Activated T-cell treated with anti-CD3 and anti-CD28 coated beads, Interleukin-2, amount 50 U/mL, for 1 hour (primary cell): ENCODE measurements around the gene PDSS2.
"Not testable (repeated sequence)": the region's sequence is repeated elsewhere in the genome, so short reads cannot be mapped to it uniquely, and the experiment has no call there.

Experiments used
- DNase-seq: peaks from one replicate; pipeline ENCODE4 v3.0.0-alpha.2; 2020

Gene PDSS2

GRCh38 chr6:107209406-107210305, 249.7 kb downstream of the PDSS2 start:
- no peak for DNase-seq

GRCh38 chr6:107207251-107207873, 252.0 kb downstream of the PDSS2 start:
- no peak for DNase-seq

DNA sequence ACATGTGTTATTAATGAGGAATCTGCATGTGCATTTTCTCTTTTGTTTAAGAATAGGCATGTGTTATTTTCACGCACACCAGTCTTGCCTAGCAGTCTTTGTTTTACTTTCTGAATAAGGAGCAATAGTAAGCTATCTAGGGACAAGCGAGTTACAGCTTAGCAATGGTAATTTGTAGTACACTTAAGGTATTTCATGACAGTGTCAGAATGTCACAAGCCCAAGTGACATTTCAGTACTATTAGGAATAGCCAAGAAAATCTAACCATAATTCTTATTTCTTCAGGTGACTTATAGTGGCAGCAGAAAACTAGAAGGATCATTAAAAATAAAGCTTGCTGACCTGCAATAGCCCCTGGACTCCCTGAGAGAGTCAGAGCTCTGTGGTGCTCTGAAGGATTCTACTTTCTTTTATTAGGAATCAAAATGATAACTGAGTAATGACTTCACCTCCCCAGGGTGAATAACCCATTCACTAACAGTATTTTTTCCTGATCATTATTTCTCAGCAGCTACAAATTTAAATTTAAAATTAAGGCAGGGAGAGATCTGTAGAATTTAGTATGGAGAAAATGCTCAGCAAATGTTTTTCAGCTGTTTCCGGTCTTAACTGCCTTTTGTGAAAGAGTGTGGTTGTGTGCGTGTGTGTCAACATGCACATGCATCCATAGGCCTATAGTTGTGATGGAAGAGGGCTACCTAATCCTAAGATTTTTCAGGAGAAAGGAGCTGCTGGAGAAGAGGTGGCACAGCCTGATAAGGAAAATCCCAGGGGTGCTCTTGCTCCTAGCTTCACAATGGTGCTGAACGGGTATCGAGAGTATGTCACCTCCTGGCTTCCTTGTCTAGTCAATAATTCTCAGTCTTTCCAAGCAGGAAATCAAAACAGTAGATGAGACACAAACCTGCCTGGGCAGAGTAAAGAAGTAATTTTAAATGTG, 254.0 kb downstream of the PDSS2 start:
- no peak for DNase-seq

- no peak for DNase-seq
Measured at GRCh38 chr6:107202876-107203468, 256.4 kb downstream of the PDSS2 start.

- DNase-seq: no peak
Measured at GRCh38 chr6:107198631-107199416, 260.5 kb downstream of the PDSS2 start.

DNA sequence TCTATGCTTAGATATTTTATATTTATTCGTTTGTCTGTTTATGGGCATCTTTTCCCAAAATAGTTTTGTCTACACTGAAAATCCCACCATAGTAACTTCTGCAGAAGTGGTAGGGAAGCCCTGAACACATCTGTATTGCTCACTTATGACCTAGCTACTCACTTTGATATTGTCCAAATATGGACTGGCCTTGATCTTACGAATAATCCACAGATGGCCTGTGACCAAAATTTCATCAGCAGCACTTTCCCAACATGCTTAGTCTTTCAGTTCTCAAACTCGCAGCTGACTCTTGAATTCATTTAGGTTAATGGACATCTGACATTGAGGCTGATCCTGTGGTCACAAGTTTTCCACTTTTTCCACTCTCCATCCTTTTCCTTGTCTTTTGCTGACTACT, 263.2 kb downstream of the PDSS2 start:
- DNase-seq: no peak

- DNase-seq: not testable (repeated sequence)
Measured at GRCh38 chr6:107194723-107195122, 264.6 kb downstream of the PDSS2 start.

DNA sequence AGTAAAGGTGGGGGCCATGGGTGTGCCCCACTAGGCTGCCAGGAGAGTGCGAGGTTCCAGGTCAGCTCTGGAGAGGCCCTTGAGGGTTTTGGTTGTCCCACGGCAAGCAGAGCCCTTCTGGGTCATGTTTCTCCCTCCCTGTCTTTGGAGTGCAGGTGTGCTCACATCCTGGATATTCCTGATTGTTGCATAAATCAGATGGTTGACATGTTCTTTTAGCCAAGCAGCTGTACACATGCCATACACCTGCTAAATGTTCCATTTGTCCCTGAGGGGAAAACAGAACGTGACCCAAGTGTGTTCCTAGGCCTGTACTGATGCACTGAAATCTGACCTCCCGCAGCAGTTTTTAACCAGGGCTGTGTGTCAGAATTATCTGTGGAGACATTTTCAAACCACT, 266.5 kb downstream of the PDSS2 start:
- no peak for DNase-seq

GRCh38 chr6:107187630-107188029, 271.7 kb downstream of the PDSS2 start:
- no peak for DNase-seq

DNA sequence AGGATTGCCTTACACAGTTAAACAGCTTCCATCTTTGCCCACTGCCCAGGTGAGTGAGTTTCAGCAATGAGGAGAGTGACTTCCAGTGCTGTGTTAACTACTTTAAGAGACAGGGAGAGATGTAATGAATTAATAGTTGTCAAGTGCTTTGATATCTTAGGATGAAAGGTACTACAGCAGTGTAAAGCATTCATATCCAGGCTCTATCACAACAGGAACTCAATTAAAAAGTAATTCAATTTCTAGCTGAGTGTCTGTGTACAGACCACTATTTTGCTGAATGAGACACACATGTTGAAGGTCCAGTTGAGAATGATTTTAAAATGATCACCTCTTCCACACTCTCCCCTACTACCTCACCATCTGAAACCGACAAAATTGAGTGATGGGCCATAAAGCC, 273.3 kb downstream of the PDSS2 start:
- DNase-seq: no peak

- no peak for DNase-seq
Measured at GRCh38 chr6:107185391-107185970, 273.9 kb downstream of the PDSS2 start.

DNA sequence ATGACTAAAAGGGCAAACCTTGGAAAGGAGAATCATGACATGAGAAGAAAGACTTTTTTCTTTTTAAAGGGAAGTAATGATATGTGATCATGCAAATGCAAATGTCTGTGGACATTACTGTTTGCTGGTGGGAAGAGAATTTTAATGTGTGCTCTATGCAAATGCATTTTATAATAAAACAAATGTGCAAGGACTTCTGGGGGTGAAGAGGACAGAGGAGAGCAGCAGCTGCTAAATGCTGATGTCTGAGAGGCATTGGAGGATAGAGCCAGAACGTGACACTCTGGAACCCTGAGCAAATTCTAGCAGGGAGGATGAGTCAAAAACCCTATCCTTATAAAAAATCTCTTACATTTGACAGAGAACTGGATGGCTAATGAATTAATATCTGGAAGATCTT, 274.9 kb downstream of the PDSS2 start:
- no peak for DNase-seq

GRCh38 chr6:107180099-107180498, 279.3 kb downstream of the PDSS2 start:
- no peak for DNase-seq

DNA sequence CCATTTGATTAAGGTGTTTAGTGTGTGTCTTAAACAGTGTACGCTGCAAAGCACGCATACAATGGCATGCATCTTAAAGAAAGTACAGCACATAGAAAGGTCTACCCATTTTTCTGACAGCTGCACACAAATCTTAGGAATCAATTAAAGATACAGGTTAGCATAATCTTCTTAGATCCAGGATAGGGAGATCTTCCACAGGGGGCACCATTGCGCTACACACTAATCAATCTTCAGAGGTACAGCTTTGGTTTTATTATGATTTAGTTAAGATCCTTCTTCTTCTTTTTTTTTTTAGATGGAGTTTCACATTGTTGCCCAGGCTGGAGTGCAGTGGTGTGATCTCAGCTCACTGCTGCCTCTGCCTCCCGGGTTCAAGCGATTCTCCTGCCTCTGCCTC, 280.4 kb downstream of the PDSS2 start:
- DNase-seq: no peak

- no peak for DNase-seq
Measured at GRCh38 chr6:107173779-107174178, 285.6 kb downstream of the PDSS2 start.

GRCh38 chr6:107171513-107171912, 287.9 kb downstream of the PDSS2 start:
- DNase-seq: no peak

DNA sequence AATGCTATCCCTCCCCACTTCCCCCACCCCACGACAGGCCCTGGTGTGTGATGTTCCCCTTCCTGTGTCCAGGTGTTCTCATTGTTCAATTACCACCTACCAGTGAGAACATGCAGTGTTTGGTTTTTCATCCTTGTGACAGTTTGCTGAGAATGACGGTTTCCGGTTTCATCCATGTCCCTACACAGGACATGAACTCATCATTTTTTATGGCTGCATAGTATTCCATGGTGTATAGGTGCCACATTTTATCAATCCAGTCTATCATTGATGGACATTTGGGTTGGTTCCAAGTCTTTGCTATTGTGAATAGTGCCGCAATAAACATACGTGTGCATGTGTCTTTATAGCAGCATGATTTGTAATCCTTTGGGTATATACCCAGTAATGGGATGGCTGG, 295.1 kb downstream of the PDSS2 start:
- not testable (repeated sequence) for DNase-seq

DNA sequence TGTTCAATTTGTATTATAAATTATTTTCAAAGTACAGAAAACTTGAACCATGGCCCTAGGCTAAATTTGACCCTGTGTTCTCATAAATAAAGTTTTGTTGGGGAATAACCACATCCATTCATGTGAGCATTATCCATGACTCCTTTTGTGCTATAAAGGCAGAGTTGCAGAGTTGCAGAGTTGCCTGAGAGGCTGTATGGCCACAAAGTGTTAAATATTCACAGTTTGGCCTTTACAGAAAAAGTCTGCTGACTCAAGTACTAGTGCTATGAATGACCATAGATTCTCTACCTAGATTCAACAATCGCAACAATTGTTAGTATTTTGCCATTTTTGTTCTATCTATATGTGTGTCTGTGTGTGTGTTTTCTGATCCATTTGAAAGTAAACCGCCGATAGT, 297.8 kb downstream of the PDSS2 start:
- DNase-seq: no peak

- no peak for DNase-seq
Measured at GRCh38 chr6:107156617-107157016, 302.7 kb downstream of the PDSS2 start.

DNA sequence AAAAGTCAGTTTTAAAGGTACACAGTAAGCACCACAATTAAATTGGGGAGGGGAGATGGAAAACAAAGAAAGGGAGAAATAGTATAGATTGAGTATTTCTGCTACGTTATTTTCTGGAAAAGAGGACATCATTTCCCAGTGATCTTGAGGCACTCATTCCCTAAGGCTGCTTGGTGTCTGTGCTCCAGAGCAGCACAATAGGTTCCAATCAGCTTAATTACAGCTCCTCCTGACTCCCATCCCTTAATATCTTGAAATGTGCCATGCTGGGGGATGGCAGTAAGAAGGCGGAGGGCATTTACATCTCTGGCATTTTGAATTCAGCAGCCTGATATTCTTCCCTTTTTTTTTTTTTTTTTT, 304.6 kb downstream of the PDSS2 start:
- no peak for DNase-seq

GRCh38 chr6:107154131-107154800, 305.1 kb downstream of the PDSS2 start:
- DNase-seq: no peak
